Metanephros (tissue), 2 donors: Measurements from ENCODE around the gene VWA8. TPM values are rescaled to one million over a fixed set of nuclear protein-coding genes. Genes with fewer than 3 reads are reported as not detected.

ENCODE experiments used
- small RNA-seq: library from RNA; depleted of rRNA; stranded (forward); fragments of <200 nt; gene quantifications from one replicate; pipeline ENCODE3, GENCODE V24; 2014; ENCODE audit warnings: low replicate concordance
- total RNA-seq: library from RNA; depleted of rRNA; stranded (reverse); fragments of >200 nt; gene quantifications from one replicate; pipeline ENCODE4 v1.2.3, GENCODE V29; 2014

The VWA8 gene
- 35.6 TPM for total RNA-seq

DNA sequence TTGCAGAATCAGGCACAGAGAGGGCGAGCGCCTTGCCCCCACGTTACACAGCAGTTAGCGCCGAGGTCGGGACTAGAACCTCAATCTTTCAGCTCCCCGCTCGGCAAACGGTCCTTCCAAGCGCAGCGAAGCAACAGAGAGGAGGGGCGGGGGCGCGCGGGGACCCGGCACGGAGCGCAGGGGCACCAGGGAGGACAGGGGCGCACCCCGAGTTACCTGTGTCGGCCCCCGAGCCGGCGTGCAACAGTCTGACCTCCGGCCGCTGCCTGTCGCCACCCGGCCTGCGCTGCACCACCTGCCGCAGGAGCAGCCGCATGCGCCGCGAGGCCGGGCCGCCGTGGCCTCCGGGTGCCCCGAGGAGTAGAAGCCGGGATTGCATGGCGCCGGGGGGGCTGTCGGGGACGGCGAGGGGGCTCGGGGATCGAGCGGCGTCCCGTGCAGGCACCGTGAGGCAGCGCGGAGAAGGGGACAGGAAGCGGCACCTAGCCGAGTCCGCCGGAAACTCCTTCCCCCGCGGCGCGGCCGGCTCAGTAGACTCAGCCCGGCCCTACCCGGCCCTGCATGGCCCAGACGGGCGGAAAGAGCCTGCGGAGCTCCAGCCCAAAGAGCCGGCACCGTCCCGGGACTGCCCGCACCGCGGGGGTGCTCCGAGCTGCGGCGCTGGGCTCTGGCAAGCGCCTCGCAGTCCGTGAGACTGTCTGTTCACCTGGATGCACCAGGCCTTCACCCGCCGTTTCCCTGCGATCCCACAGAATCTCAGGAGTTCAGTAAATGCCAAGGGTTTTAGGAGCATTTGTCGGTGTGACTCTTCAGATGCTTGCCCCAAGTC, at the start of gene VWA8:
TSS of gene VWA8 (minus strand) at position 473 of the 829 bp plus-strand sequence. CDS start at position 379, 94 bp downstream.

Small RNAs within 50 kb of the gene (small RNA-seq; reads per million reads assigned to genes)
- gene RN7SL515P = not detected
- not detected for gene RNU6-74P
- not detected for gene RPS28P8

Other genes with a start within 250 kb of the VWA8 start
- 15.5 TPM for gene DGKH, start 87.5 kb upstream of the VWA8 start, total RNA-seq